Measurements from ENCODE around the gene SSTR3. TPM values are rescaled to one million over a fixed set of nuclear protein-coding genes. Genes with fewer than 3 reads are reported as not detected.

SSTR3 gene
- total and polyA plus RNA-seq, 2 donors (not counting 1 experiment from before 2014, with no cell fraction given), result 0.64 to 0.98 TPM

GRCh38 chr22:37230673-37231405, 18.6 kb upstream of the SSTR3 start:
- ChIA-PET CTCF (interaction anchor here (1.4 to 7.2 kb wide), 6 partner anchors 8 to 36 kb away, joined by 4 to 95 read pairs (median 27); partner anchors contain the start of gene RAC2), POLR2A (interaction anchor here (1.3 to 4.0 kb wide), 6 partner anchors 9 to 79 kb away, joined by 3 to 58 read pairs (median 14); partner anchors contain the start of gene RAC2)
- Histone ChIP-seq H3K4me1 (ENCODE audit: control insufficient read depth in 2 of 2, insufficient read depth in 2 of 2, low read length in 2 of 2) (peaks cover 85 to 95% of the 10 kb centered on the region in 2 donors), H3K36me3 (replicated peaks in 1 of 2; ENCODE audit: control extremely low read depth in 1 of 2, control insufficient read depth in 1 of 2, extremely low read depth in 1 of 2, insufficient read depth in 2 of 2, low read length in 1 of 2) (peaks cover 0 to 90% of the 10 kb centered on the region in 2 experiments), H3K9me3 (ENCODE audit: control extremely low read depth in 1 of 3, control insufficient read depth in 2 of 3, insufficient read depth in 1 of 3, low read length in 2 of 3) (no peaks in the 10 kb centered on the region), H3K4me3 (ENCODE audit: control extremely low read depth in 1 of 5, extremely low read depth in 1 of 5, insufficient read depth in 1 of 5, low read depth in 2 of 5, low read length in 4 of 5) (no peak overlapping the region), H2AFZ (ENCODE audit: insufficient read depth, low read depth, low read length, poor library complexity, severe bottlenecking) (no peak overlapping the region), H3K79me2 (ENCODE audit: control insufficient read depth, insufficient read depth, low read length) (peaks cover 73% of the 10 kb centered on the region), H3K4me2 (replicated peaks; ENCODE audit: low read depth, low read length, poor library complexity, severe bottlenecking) (peak overlapping the region; percentile 81), H4K20me1 (ENCODE audit: control insufficient read depth, insufficient read depth, low read length, poor library complexity, severe bottlenecking) (peaks cover 35% of the 10 kb centered on the region), H3K27me3 (replicated peaks in 1 of 4; ENCODE audit: control extremely low read depth in 1 of 4, control insufficient read depth in 3 of 4, insufficient read depth in 4 of 4, low read length in 3 of 4) (no peaks in the 10 kb centered on the region), H3K9ac (ENCODE audit: low read length) (peak overlapping the region; percentile 17), H3K27ac (ENCODE audit: low read length in 2 of 2) (peak overlapping the region; percentile 72 to 91)
- 66% methylated on average over 13 of the region's 14 CpGs for WGBS (ENCODE audit: insufficient coverage)
- intact Hi-C loops (cut with micrococcal nuclease), result loop anchor here (1.0 kb wide), 2 partner anchors 11 to 12 kb away; no protein-coding TSS in a partner anchor
- no peaks in the 10 kb centered on the region for H3K27me3 Mint-ChIP-seq
- peak; percentile 13 for ATAC-seq (ENCODE audit: low read depth)
- DNase-seq, result peak; percentile 60
- TF ChIP-seq CTCF (IDR thresholded peaks at IDR 0.05) (no peak), EZH2 (IDR thresholded peaks at IDR 0.05; ENCODE audit: borderline replicate concordance, insufficient read depth, low read depth, low read length, poor library complexity, severe bottlenecking) (no peak)
- peak overlapping the region; percentile 100 for H3K27ac Mint-ChIP-seq
- H3K4me1 Mint-ChIP-seq, result peaks cover 88% of the 10 kb centered on the region
- no peaks in the 10 kb centered on the region for H3K9me3 Mint-ChIP-seq (ENCODE audit: insufficient read depth)
- H3K4me3 Mint-ChIP-seq, result peak overlapping the region; percentile 86

Measured in B cell (primary cell).